BJ (cell line): Measurements from ENCODE around the gene AMIGO2. TPM values are rescaled to one million over a fixed set of nuclear protein-coding genes. Genes with fewer than 3 reads are reported as not detected.

Experiments
- CTCF ChIA-PET: fragments of 350-600 bp; formaldehyde crosslinking; extraction: SDS; loops from one replicate; lab custom pipeline; 2021; ENCODE audit warnings: antibody characterized with exemption, inconsistent platforms; lab: Yijun Ruan, JAX
- POLR2A ChIA-PET: fragments of 300-600 bp; sonication (Branson Sonifier 250); formaldehyde crosslinking; extraction: SDS; loops from one replicate; lab custom pipeline; 2021; ENCODE audit warnings: antibody characterized with exemption; lab: Charles Lee
- DNase-seq: peaks from one replicate; pipeline ENCODE4 v3.0.0-alpha.2; 2011; ENCODE audit warnings: low read depth
- H3K27me3 ChIP-seq: 2 replicates; pipeline ENCODE4 v1.6.0; 2011; ENCODE audit warnings: low read length; ENCODE audit not compliant: control insufficient read depth, insufficient read depth
- H3K36me3 ChIP-seq: 2 replicates; pipeline ENCODE4 v1.5.1; 2011; ENCODE audit warnings: low read length; ENCODE audit not compliant: control insufficient read depth, insufficient read depth
- H3K4me3 ChIP-seq: 2 replicates; pipeline ENCODE4 v1.5.1; 2011; ENCODE audit warnings: low read depth, mild to moderate bottlenecking, control low read depth, low read length
- polyA plus RNA-seq: library from polyadenylated mRNA; depleted of rRNA; stranded (reverse); fragments of >200 nt; gene quantifications from 2 replicates; pipeline ENCODE4 v1.2.3, GENCODE V29; 2011
- TF ChIP-seq, protein P1 (sequence below): IDR thresholded peaks from 2 replicates; pipeline ENCODE4 v1.5.1; 2011; ENCODE audit warnings: low read depth, mild to moderate bottlenecking, control low read depth, inconsistent platforms, low read length, moderate library complexity; ENCODE audit not compliant: insufficient read depth

AMIGO2 gene
- polyA plus RNA-seq, 1 experiment = 107 TPM

DNA sequence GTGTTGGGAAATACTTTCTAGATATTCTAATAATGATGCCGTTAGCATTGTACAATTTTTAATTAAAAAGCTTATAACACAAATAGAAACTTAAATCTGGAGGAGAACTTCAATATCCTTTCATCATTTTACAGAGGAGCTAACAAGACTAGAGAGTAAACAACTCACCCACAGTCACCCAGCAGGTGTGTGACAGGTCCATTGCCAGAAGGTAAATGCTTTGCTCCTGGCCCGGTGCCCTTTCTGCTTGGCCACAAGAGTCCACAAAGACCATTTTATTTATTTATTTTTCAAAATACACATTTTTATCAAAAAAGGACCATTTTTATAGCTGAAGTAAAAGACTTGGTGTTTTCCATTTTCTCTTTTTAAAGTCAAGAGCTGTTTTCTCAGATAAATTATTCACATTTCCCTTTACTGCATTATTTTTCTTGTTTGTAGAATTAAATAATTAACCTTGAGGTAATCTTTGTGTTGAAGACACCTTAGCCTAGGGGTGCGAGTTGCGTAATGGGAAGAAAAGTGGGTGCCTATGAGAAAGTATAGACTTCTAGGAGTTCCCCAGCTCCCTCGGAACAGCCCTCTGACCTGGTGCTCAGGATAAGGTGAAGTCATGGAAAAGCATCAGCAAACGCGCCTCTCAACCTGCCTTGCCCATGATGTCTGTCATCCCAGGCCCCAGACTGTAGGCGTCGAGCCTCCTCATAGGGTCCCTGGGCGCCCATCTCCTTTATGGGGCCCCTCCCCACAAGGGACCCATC, 26.3 kb upstream of the AMIGO2 start:
- ChIA-PET POLR2A (no interaction called here), CTCF (no interaction called here)
- H3K36me3 ChIP-seq = 0 out of 2 replicates have a peak, but pooled peaks cover 2% of the 10 kb centered on the region
- H3K4me3 ChIP-seq = no peak overlapping the region
- H3K27me3 ChIP-seq = no peaks in the 10 kb centered on the region
- TF ChIP-seq, protein P1, sequence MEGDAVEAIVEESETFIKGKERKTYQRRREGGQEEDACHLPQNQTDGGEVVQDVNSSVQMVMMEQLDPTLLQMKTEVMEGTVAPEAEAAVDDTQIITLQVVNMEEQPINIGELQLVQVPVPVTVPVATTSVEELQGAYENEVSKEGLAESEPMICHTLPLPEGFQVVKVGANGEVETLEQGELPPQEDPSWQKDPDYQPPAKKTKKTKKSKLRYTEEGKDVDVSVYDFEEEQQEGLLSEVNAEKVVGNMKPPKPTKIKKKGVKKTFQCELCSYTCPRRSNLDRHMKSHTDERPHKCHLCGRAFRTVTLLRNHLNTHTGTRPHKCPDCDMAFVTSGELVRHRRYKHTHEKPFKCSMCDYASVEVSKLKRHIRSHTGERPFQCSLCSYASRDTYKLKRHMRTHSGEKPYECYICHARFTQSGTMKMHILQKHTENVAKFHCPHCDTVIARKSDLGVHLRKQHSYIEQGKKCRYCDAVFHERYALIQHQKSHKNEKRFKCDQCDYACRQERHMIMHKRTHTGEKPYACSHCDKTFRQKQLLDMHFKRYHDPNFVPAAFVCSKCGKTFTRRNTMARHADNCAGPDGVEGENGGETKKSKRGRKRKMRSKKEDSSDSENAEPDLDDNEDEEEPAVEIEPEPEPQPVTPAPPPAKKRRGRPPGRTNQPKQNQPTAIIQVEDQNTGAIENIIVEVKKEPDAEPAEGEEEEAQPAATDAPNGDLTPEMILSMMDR = no peak
- DNase-seq = no peak

DNA sequence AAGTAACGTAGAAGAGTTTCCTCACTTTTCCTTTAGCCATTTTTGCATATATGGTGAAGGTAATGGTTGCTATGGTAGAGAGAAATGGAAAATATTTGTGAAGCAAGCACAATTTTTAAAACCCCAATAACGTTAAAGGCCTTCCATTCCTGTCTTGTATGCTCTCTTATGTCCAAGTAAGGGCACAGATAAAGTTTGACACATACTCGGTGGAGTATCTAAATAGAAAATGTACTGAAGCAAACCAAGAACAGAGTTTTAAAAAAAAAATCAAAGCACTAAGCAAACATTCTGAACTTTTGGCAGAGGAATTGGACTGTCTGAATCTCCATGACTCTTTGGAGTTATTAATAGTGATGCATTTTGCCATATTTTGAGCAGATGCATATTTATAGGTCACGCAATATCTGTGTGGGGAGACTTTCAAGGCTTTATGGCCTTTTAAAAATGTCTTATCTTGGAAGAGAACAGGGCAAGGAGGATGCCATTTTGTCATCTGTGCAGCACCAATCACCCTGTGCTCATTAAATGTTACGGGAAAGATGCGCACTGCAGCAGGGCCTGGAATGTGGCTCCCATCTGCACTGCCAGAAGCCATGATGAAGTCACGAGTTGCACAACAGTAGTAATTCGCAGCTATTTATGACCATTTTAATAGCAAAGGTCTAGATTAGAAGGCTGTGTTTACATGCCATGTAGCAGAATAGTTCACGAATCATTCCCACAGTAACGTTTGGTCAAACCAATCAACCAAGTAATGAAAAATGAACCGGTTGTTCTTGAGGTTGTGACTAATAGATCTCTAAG, 23.3 kb upstream of the AMIGO2 start:
- Histone ChIP-seq H3K4me3 (no peak overlapping the region), H3K27me3 (no peaks in the 10 kb centered on the region), H3K36me3 (0 out of 2 replicates have a peak, but pooled peaks cover 1% of the 10 kb centered on the region)
- TF ChIP-seq, protein P1 = no peak
- POLR2A ChIA-PET = interaction anchor here (0.7 kb wide), 1 partner anchor 11 kb away, joined by 3 read pairs; no protein-coding TSS in a partner anchor
- DNase-seq = peak; percentile 100
- CTCF ChIA-PET = interaction anchor here (1.3 kb wide), 2 partner anchors 24 to 294 kb away, joined by 3 to 4 read pairs; partner anchors contain the start of genes AMIGO2 and PCED1B

DNA sequence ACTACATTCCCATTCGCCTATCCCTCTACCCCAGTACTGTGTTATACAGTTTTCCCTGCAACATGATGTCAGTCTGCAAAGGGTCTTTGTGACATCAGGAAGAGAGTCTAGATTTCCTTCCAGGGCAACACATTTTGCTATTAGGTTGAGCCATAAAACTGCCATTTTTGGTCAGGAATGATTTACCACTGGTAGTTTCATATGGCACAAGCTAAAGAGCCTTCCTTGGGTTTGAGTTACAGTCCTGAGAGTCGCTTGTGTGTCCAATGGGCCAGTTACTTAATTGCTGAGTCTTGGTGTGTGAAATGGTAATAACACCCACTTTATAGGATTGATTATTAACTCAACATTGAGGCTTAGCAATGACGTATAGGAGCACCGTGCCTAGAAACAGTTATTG, 22.6 kb upstream of the AMIGO2 start:
- POLR2A ChIA-PET = no interaction called here
- DNase-seq = no peak
- TF ChIP-seq, protein P1 = no peak
- Histone ChIP-seq H3K27me3 (no peaks in the 10 kb centered on the region), H3K4me3 (no peak overlapping the region), H3K36me3 (no peaks in the 10 kb centered on the region)
- CTCF ChIA-PET = no interaction called here

DNA sequence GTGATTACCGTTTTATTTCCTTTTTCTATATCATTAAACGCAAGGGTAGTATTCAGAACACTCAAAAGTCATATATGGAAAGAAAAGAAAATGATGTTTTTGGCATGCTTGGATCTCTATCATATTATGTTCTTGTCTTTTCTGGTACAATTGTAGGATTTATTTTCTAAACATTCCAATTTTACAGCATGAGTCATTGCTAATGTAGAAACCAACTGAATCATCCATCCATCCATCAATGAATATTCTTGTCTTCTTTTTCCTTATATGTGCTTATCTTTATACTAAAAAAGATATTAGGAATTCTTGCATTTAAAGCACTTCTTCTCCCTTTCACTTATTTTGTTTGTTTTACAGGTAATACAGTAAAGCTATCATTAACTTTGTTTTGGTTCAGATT, 20.4 kb upstream of the AMIGO2 start:
- TF ChIP-seq, protein P1 = no peak
- ChIA-PET POLR2A (no interaction called here), CTCF (no interaction called here)
- Histone ChIP-seq H3K36me3 (no peaks in the 10 kb centered on the region), H3K4me3 (no peak overlapping the region), H3K27me3 (no peaks in the 10 kb centered on the region)
- DNase-seq = no peak

DNA sequence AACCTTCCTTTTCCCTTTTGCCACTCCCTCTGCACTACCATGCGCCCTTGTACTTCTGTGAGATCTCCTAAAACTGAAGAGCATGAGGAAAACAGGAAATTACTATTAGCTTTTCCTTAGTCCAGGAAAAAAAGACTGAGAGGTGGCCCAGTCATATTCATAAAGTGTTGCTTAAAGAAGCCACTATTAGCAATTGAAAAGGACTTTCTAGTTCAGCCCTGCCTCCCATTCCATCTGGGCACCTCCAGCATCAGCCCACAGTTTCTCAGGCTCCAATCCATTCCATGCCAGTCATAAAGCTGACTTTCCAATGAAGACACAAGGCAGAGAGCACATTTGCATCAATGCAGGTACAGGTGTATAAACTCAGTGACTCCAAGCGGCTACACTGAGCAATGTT, 19.9 kb upstream of the AMIGO2 start:
- POLR2A ChIA-PET = no interaction called here
- no peak for DNase-seq
- CTCF ChIA-PET = no interaction called here
- Histone ChIP-seq H3K36me3 (no peaks in the 10 kb centered on the region), H3K4me3 (no peak overlapping the region), H3K27me3 (no peaks in the 10 kb centered on the region)
- TF ChIP-seq, protein P1 = no peak
